HG03439 (cell line): ENCODE measurements around the gene RNASE13.

Experiments
- ATAC-seq: cut with Tn5 transposase; IDR thresholded peaks from one replicate; pipeline ENCODE4 v1.9.1; 2021; ENCODE audit warnings: mild to moderate bottlenecking, moderate library complexity; ENCODE audit not compliant: unreplicated experiment

Gene RNASE13

DNA sequence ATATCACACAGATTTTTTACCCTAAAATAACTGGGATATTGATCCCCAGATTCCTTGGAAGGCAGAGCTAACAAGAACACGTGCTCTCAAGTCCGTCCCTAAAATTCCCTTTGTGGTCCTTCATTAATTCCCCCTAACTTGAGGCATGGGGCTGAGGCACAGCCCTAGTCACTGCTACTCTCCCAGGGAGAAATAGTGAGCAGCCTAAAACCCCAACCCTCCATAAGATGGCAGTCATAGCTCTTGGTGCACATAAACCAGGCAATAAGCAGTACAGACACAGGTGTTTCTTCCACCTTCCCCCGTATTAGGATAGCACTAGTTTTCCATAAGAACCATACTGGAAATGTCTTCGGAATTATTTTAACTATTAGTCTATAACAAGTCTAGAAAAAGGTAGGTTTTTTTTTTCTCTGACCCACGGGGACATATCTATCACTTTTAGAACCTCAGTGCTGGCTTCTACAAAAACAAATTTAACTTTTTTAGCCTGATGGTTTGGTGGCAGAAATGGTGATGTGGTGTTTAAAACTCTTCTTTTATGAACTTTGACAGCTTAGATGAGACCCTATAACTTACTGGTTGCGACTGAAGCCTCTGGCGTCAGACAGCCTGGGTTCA lies 32.4 kb upstream of the RNASE13 start:
- no peak for ATAC-seq

GRCh38 chr14:21063479-21063878 lies 28.9 kb upstream of the RNASE13 start:
- no peak for ATAC-seq

GRCh38 chr14:21061347-21061668 lies 26.7 kb upstream of the RNASE13 start:
- ATAC-seq: no peak

- no peak for ATAC-seq
Observed at GRCh38 chr14:21060614-21061346, 26.2 kb upstream of the RNASE13 start.

- no peak for ATAC-seq
Observed at GRCh38 chr14:21059842-21060613, 25.4 kb upstream of the RNASE13 start.

DNA sequence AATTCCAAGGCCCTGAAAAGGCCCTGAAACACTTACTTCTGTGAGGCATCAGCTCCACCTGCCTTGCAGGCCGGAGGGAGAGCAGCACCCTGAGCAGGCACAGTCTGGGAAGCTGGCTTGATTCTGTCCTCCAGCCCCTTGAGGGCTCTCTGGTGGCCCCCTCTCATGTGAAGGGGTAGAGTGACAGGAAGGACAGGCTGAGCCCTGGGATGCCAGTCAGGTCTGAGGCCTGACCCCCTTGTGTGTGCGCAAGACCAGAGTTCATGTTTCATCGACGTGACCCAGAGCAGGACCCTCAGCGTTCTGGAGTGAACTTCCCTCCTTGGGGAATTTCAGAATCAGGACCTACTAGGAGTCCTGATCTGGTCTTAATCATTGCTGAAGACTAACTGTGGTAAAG lies 24.3 kb upstream of the RNASE13 start:
- no peak for ATAC-seq

GRCh38 chr14:21057803-21058675 lies 23.4 kb upstream of the RNASE13 start, which contains the start of gene RNASE8:
TSS of gene RNASE8 (plus strand) at chr14:21057822. CDS start at chr14:21057893, 71 bp downstream.
- no peak for ATAC-seq

DNA sequence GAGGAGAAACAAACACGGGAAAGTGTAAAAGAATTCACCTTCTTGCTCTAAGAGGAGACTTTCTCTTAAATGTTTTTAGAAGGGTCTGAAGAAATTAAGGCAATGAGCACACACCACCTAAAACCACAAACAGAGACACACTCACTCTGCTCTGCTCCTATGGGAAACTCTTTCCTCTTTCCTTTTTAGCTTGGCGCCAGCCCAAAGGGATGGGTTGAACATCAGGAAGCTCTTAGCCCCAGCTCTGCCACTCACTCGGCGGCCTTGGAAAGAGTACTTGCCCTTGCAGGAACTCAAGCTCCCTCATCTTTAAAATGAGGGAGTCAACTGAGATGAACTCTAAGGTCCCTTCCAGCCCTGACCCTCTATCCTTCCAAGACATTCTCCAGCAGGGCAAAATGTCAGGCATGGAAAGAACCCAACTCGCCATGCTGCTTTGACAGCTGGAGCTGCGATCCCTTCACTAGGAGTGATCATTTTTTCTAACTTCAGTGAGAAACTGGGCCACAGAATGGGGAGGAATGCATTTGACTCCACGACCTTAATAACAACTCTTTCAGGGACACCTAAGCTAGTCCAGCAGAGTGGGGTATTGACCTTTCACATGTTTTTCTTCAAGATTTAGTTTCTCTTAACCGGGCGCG lies 22.0 kb upstream of the RNASE13 start:
- ATAC-seq: no peak

- no peak for ATAC-seq
Observed at GRCh38 chr14:21055432-21056117, 21.0 kb upstream of the RNASE13 start.

DNA sequence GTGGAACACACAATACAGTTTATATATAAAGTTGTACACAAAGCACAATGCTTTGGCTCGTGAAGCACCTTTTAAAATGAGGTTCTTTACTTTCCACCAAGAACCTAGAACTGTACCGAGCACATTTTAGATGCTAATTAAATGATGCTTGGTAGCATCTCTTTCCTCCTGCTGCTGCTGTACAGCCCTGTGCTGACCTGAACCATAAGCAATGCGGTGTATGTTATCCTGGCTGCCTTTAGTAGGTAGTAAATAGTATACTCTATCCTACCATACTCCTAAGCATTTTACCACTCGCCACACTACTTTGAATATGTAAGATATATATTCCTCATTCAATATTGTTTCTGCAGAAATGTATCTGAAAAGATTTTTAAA lies 20.1 kb upstream of the RNASE13 start:
- no peak for ATAC-seq

DNA sequence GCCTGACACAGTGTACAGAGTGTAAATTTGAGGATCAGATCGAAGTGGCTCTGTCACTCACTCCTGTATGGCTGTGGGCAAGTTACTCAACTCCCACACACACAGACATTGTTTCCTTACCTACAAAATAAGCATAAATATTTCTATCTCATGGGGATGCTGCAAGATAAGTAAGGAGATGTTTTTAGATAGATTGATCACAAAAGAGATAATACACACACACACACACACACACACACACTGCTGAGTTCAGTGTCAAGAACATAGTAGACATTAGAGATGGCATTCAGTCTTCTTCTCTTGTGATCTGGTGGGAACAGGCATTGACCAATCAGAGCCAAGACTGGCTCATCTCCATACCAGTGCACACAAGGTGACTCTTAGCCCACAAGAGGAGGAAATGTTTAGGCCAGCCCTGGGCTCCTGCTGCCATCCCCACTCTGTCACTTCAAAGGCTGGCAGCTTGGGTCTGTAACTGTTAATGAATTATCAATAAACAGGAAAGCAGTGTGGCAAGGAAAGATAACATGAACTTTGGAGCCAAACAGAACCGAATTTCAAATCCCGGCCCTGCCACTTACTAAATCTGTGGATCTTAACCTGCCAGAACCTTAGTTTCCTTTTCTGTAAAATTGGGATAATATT lies 19.6 kb upstream of the RNASE13 start:
- no peak for ATAC-seq

GRCh38 chr14:21053184-21054122 lies 18.8 kb upstream of the RNASE13 start:
- no peak for ATAC-seq

DNA sequence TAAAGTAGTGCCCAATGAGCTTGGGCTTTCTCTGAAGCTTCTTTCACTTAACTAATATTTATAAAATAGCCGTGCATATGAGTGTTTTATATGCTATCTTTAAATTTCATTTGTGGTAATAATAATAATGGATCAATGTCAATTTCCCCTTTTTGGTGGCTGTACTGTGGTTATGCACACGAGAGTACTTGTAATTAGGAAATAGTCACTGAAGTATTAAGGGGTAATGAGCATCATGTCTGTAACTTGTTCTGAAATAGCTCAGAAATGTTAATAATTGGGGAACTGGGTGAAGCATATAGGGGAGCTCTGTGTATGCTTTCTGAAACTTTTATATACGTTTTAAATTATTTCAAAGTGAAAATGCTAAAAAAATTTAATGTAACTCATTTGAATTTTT lies 16.0 kb upstream of the RNASE13 start:
- ATAC-seq: no peak

- ATAC-seq: no peak
Observed at GRCh38 chr14:21049271-21049673, 14.7 kb upstream of the RNASE13 start.

DNA sequence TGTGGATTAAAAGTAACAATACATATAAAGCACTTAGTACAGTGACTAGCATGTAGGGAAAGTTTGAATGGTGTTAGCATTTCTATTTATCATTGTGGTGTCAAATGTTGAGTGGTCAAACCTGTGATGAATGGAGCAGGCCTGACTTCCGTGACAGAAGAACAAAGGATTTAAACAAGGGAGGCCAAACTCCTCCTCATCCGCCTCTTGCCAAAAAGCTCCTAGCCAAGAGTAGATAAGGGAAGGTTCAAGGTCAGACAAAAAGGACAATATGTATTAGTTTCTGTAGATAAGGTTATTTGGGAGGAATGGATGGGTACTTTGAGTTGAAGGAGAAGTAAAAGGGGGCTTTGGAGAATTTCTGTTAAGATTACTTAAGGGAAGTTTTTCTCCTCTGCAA lies 14.0 kb upstream of the RNASE13 start:
- ATAC-seq: no peak

DNA sequence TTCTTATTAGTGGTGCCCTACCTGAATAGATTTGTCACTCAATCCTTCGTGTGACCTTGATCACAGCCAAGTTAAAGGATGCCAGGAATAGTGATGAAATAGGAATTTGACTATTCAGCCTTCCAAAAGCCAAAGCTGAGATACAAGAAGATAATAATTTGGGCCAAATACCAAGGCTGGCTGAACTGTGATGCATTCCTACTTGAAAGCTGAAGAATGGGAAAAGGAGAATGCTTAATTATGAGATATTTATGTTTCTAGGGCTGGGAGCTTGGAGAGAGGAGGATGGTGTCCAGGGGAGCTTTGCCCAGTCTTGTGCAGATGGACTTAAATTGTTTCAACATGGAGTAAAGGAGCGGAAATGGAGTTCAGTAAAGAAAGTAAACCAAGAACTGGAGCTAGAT lies 12.8 kb upstream of the RNASE13 start:
- ATAC-seq: no peak

GRCh38 chr14:21043974-21044618 lies 9.5 kb upstream of the RNASE13 start:
- no peak for ATAC-seq

GRCh38 chr14:21043387-21043973 lies 8.9 kb upstream of the RNASE13 start:
- ATAC-seq: no peak
